Lung (tissue), 12 donors: Measurements from ENCODE around the gene CFTR. TPM values are rescaled to one million over a fixed set of nuclear protein-coding genes. Genes with fewer than 3 reads are reported as not detected.

Source experiments
- ATAC-seq: fragments of 200-7000 bp; cut with Tn5 transposase; one replicate; pipeline ENCODE4 v1.9.1; 2020; ENCODE audit warnings: moderate number of reproducible peaks; ENCODE audit not compliant: insufficient read depth, low FRiP score
- DNase-seq, 3 donors: peaks; one replicate each; pipeline ENCODE4 v3.0.0-alpha.2; 2013 to 2017
- H3K27ac ChIP-seq, 2 donors: one replicate each; pipeline ENCODE4 v1.5.1; 2013; ENCODE audit warnings: mild to moderate bottlenecking in 2 of 2, moderate library complexity in 2 of 2, control low read depth in 1 of 2, inconsistent platforms in 1 of 2, low read depth in 1 of 2, low read length in 1 of 2
- H3K27me3 ChIP-seq, 3 donors: one replicate each; pipeline ENCODE4 v1.5.1; 2013; ENCODE audit warnings: low read length in 2 of 3; ENCODE audit not compliant: control insufficient read depth in 3 of 3, insufficient read depth in 3 of 3
- H3K36me3 ChIP-seq, 4 donors: one replicate each; pipeline ENCODE4 v1.5.1; 2013; ENCODE audit warnings: low read length in 4 of 4, mild to moderate bottlenecking in 1 of 4, moderate library complexity in 1 of 4; ENCODE audit not compliant: control insufficient read depth in 4 of 4, insufficient read depth in 4 of 4
- H3K4me1 ChIP-seq, 5 donors: one replicate each; pipeline ENCODE4 v1.5.1; 2013; ENCODE audit warnings: low read length in 5 of 5, mild to moderate bottlenecking in 2 of 5, moderate library complexity in 1 of 5; ENCODE audit not compliant: control insufficient read depth in 5 of 5, insufficient read depth in 5 of 5
- H3K4me3 ChIP-seq: one replicate; pipeline ENCODE4 v1.5.1; 2013; ENCODE audit warnings: mild to moderate bottlenecking, control low read depth, moderate library complexity
- H3K9ac ChIP-seq, 2 donors: one replicate each; pipeline ENCODE4 v1.5.1; 2013; ENCODE audit warnings: low read length in 2 of 2, control low read depth in 1 of 2; ENCODE audit not compliant: insufficient read depth in 1 of 2
- H3K9me3 ChIP-seq, 4 donors: one replicate each; pipeline ENCODE4 v1.5.1; 2013; ENCODE audit warnings: low read length in 3 of 4, mild to moderate bottlenecking in 1 of 4, moderate library complexity in 1 of 4; ENCODE audit not compliant: control insufficient read depth in 4 of 4, insufficient read depth in 3 of 4
- WGBS, 2 donors: extraction: QIAGEN DNeasy Blood & Tissue Kit; methylation state at CpG; one replicate each; pipeline ENCODE4 v1.1.7; 2013; 5-methylcytosine and 5-hydroxymethylcytosine counted together
- polyA plus RNA-seq, 2 donors: library from polyadenylated mRNA; stranded (reverse); fragments of 200-250 nt; gene quantifications; one replicate each; pipeline ENCODE4 v1.2.1, GENCODE V29; 2013
- total RNA-seq, 2 donors: library from RNA; depleted of rRNA in 1 of 2; stranded (reverse); fragments of >200 nt in 1 of 2; gene quantifications; one replicate each; pipeline ENCODE4 v1.2.1, GENCODE V29; 2014 to 2021
- TF ChIP-seq, protein P1 (sequence below): IDR thresholded peaks from 2 replicates; pipeline ENCODE4 v1.5.1; 2012; ENCODE audit warnings: mild to moderate bottlenecking; ENCODE audit errors: control extremely low read depth, extremely low read depth
- donor health status: control.
- donor health status: control.
- donor health status: Bipolar disorder and iron deficiency.
- donor health status: healthy.
- donor health status: DM: yes; HTN: yes; CAD: no.

The CFTR gene
- total and polyA plus RNA-seq, 4 donors = 8.2 to 138 (median 15.7) TPM

DNA sequence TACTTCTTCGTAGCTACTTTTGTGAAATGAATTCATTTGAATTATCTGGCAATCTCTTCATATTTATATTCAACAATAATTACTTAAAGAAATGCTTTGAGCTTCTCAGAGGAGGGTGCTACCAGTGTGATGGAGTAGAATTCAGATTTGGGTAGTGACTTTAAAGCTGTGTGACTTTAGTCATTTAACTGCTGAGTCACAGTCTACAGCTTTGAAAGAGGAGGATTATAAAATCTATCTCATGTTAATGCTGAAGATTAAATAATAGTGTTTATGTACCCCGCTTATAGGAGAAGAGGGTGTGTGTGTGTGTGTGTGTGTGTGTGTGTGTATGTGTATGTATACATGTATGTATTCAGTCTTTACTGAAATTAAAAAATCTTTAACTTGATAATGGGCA is 68.2 kb downstream of the CFTR start:
- TF ChIP-seq, protein P1, sequence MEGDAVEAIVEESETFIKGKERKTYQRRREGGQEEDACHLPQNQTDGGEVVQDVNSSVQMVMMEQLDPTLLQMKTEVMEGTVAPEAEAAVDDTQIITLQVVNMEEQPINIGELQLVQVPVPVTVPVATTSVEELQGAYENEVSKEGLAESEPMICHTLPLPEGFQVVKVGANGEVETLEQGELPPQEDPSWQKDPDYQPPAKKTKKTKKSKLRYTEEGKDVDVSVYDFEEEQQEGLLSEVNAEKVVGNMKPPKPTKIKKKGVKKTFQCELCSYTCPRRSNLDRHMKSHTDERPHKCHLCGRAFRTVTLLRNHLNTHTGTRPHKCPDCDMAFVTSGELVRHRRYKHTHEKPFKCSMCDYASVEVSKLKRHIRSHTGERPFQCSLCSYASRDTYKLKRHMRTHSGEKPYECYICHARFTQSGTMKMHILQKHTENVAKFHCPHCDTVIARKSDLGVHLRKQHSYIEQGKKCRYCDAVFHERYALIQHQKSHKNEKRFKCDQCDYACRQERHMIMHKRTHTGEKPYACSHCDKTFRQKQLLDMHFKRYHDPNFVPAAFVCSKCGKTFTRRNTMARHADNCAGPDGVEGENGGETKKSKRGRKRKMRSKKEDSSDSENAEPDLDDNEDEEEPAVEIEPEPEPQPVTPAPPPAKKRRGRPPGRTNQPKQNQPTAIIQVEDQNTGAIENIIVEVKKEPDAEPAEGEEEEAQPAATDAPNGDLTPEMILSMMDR = no peak
- no peak for ATAC-seq
- H3K9ac ChIP-seq = no peak overlapping the region
- no peak overlapping the region for H3K4me3 ChIP-seq
- H3K27me3 ChIP-seq = no peaks in the 10 kb centered on the region
- H3K9me3 ChIP-seq = no peaks in the 10 kb centered on the region
- no peaks in the 10 kb centered on the region for H3K36me3 ChIP-seq
- 82 to 91% methylated on average over 2 of the region's 2 CpGs for WGBS, 2 donors
- no peak for DNase-seq
- no peak overlapping the region for H3K27ac ChIP-seq
- no peaks in the 10 kb centered on the region for H3K4me1 ChIP-seq

DNA sequence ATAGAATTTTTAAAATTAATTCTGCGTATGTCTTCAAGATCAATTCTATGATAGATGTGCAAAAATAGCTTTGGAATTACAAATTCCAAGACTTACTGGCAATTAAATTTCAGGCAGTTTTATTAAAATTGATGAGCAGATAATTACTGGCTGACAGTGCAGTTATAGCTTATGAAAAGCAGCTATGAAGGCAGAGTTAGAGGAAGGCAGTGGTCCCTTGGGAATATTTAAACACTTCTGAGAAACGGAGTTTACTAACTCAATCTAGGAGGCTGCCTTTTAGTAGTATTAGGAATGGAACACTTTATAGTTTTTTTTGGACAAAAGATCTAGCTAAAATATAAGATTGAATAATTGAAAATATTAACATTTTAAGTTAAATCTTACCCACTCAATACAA is 70.8 kb downstream of the CFTR start:
- no peaks in the 10 kb centered on the region for H3K36me3 ChIP-seq
- H3K9ac ChIP-seq = no peak overlapping the region
- TF ChIP-seq, protein P1 = no peak
- no peaks in the 10 kb centered on the region for H3K4me1 ChIP-seq
- 83 to 88% methylated on average over 2 of the region's 2 CpGs for WGBS, 2 donors
- DNase-seq = no peak
- no peaks in the 10 kb centered on the region for H3K9me3 ChIP-seq
- ATAC-seq = no peak
- H3K27me3 ChIP-seq = no peaks in the 10 kb centered on the region
- no peak overlapping the region for H3K4me3 ChIP-seq
- no peak overlapping the region for H3K27ac ChIP-seq

DNA sequence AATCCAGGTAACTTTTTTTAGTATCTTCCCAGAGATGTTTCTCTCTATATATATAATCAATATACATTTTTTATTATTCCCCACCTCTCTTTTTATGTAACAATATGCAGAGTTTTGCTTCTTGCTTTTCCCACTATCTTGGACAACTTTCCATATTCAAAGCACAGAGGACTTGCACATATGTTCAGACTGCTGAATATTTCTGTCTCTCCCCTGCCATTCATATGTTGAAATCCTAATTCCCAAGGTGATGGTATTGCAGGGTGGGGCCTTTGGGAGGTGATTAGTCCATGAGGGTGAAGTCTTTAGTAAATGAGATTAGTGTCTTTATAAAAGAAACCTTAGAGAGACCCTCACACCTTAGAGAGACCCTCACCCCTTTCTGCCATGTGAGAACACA is 72.8 kb downstream of the CFTR start:
- H3K36me3 ChIP-seq = no peaks in the 10 kb centered on the region
- ATAC-seq (no peak), DNase-seq (no peak)
- no peak overlapping the region for H3K4me3 ChIP-seq
- H3K27me3 ChIP-seq = no peaks in the 10 kb centered on the region
- H3K4me1 ChIP-seq = no peaks in the 10 kb centered on the region
- no peak overlapping the region for H3K9ac ChIP-seq
- TF ChIP-seq, protein P1 = no peak
- H3K9me3 ChIP-seq = no peaks in the 10 kb centered on the region
- no peak overlapping the region for H3K27ac ChIP-seq

DNA sequence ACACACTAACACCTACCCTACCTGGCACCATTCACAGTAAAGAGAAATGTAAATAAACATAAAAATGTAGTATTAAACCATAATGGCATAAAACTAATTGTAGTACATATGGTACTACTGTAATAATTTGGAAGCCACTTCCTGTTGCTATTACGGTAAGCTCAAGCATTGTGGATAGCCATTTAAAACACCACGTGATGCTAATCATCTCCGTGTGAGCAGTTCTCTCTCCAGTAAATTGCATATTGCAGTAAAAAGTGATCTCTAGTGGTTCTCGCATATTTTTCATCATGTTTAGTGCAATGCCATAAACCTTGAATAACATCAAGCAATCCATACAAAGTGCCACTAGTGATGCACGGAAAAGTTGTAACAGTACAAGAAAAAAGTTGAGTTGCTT is 75.4 kb downstream of the CFTR start:
- WGBS, 2 donors = 88 to 89% methylated on average over 5 of the region's 5 CpGs
- TF ChIP-seq, protein P1 = no peak
- Histone ChIP-seq H3K27ac (no peak overlapping the region), H3K4me3 (no peak overlapping the region), H3K9ac (no peak overlapping the region), H3K9me3 (no peaks in the 10 kb centered on the region), H3K4me1 (no peaks in the 10 kb centered on the region), H3K36me3 (no peaks in the 10 kb centered on the region), H3K27me3 (no peaks in the 10 kb centered on the region)
- ATAC-seq = no peak
- DNase-seq = no peak
